GM06990 (cell line): ENCODE results near the gene DNAH7.

Experiments used
- DNase-seq: peaks from one replicate; pipeline ENCODE4 v3.0.0-alpha.2; 2011; ENCODE audit not compliant: insufficient read length; ENCODE audit errors: extremely low read depth
- H3K27me3 ChIP-seq: replicated peaks from 2 replicates; pipeline ENCODE4 v1.6.0; 2011; ENCODE audit warnings: low read length; ENCODE audit not compliant: control insufficient read depth, insufficient read depth
- H3K36me3 ChIP-seq: 2 replicates; pipeline ENCODE4 v1.5.1; 2011; ENCODE audit warnings: low read length; ENCODE audit not compliant: control insufficient read depth, insufficient read depth
- H3K4me3 ChIP-seq: replicated peaks from 2 replicates; pipeline ENCODE4 v1.5.1; 2011; ENCODE audit warnings: low read depth, mild to moderate bottlenecking, control low read depth, low read length
- CTCF ChIP-seq: IDR thresholded peaks from 2 replicates; pipeline ENCODE4 v1.5.1; 2011; ENCODE audit warnings: low read length, control low read depth, mild to moderate bottlenecking, inconsistent platforms; ENCODE audit not compliant: insufficient read depth, poor library complexity, severe bottlenecking

Gene DNAH7

GRCh38 chr2:195727106-195727505, 341.5 kb downstream of the DNAH7 start:
- TF ChIP-seq CTCF, result no peak
- no peaks in the 10 kb centered on the region for H3K27me3 ChIP-seq
- no peak for DNase-seq
- H3K4me3 ChIP-seq, result no peak overlapping the region
- no peaks in the 10 kb centered on the region for H3K36me3 ChIP-seq

GRCh38 chr2:195722075-195722474, 346.6 kb downstream of the DNAH7 start:
- DNase-seq, result no peak
- no peak for TF ChIP-seq CTCF
- Histone ChIP-seq H3K27me3 (no peaks in the 10 kb centered on the region), H3K4me3 (no peak overlapping the region), H3K36me3 (no peaks in the 10 kb centered on the region)

DNA sequence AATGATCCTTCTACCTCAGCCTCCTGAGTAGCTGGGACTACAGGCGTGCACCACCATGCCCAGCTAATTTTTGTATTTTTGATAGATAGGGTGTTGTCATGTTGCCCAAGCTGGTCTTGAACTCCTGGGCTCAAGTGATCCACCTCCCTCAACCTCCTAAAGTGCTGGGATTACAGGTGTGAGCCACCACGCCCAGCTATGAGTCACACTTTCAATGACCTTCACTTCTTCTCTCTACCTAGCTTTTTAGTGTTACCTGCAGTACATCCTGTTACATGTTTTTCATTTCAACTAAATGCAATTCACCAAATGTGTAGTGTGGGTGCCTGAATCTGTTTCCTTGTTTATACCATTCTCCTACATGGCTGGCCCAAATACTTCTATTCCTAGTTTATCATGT, 347.6 kb downstream of the DNAH7 start:
- no peaks in the 10 kb centered on the region for H3K27me3 ChIP-seq
- H3K4me3 ChIP-seq, result no peak overlapping the region
- TF ChIP-seq CTCF, result no peak
- DNase-seq, result no peak
- H3K36me3 ChIP-seq, result no peaks in the 10 kb centered on the region

- no peak for TF ChIP-seq CTCF
- Histone ChIP-seq H3K27me3 (no peaks in the 10 kb centered on the region), H3K36me3 (no peaks in the 10 kb centered on the region), H3K4me3 (no peak overlapping the region)
- DNase-seq, result no peak
Observed at GRCh38 chr2:195716466-195716865, 352.2 kb downstream of the DNAH7 start.

- DNase-seq, result no peak
- no peak for TF ChIP-seq CTCF
- Histone ChIP-seq H3K36me3 (no peaks in the 10 kb centered on the region), H3K27me3 (no peaks in the 10 kb centered on the region), H3K4me3 (no peak overlapping the region)
Observed at GRCh38 chr2:195711478-195711877, 357.2 kb downstream of the DNAH7 start.

GRCh38 chr2:195709901-195710806, 358.5 kb downstream of the DNAH7 start:
- no peak for DNase-seq
- Histone ChIP-seq H3K4me3 (no peak overlapping the region), H3K27me3 (no peaks in the 10 kb centered on the region), H3K36me3 (no peaks in the 10 kb centered on the region)
- no peak for TF ChIP-seq CTCF
